ENCODE results near the gene MOV10L1. TPM values are rescaled to one million over a fixed set of nuclear protein-coding genes. Genes with fewer than 3 reads are reported as not detected.
A peak's percentile ranks its signal among the peaks of the same experiment; 100 is the strongest.

Gene MOV10L1
- total and polyA plus RNA-seq, 2 donors (not counting 3 experiments of a cell fraction or from before 2014, with no cell fraction given) = 27.6 to 37.6 TPM

GRCh38 chr22:50207383-50208140 is 117.8 kb downstream of the MOV10L1 start:
- peak; percentile 75 for FAIRE-seq
- Histone ChIP-seq H4K20me1 (replicated peaks; ENCODE audit: control insufficient read depth, extremely low read depth, insufficient read depth, low read length) (no peaks in the 10 kb centered on the region), H3K4me3 (replicated peaks in 1 of 3; ENCODE audit: insufficient read depth in 1 of 3, low read depth in 1 of 3, low read length in 3 of 3) (no peak overlapping the region), H3K4me1 (ENCODE audit: control insufficient read depth, extremely low read depth, insufficient read depth, low read length) (peaks cover 13% of the 10 kb centered on the region), H3K79me2 (ENCODE audit: control insufficient read depth, insufficient read depth, low read length) (peaks cover 15% of the 10 kb centered on the region), H3K9me3 (replicated peaks; ENCODE audit: control insufficient read depth, insufficient read depth, low read length) (no peaks in the 10 kb centered on the region), H3K9ac (replicated peaks; ENCODE audit: extremely low read depth, insufficient read depth, low read length) (no peak overlapping the region), H3K27me3 (ENCODE audit: control insufficient read depth in 2 of 2, insufficient read depth in 2 of 2, low read length in 2 of 2) (no peaks in the 10 kb centered on the region), H3K36me3 (ENCODE audit: control insufficient read depth in 2 of 2, extremely low read depth in 1 of 2, insufficient read depth in 2 of 2, low read length in 2 of 2) (peaks cover 4 to 16% of the 10 kb centered on the region in 2 experiments), H3K9me1 (replicated peaks; ENCODE audit: control insufficient read depth, extremely low read depth, insufficient read depth, low read length) (no peaks in the 10 kb centered on the region), H3K27ac (ENCODE audit: insufficient read depth, low read depth, low read length) (no peak overlapping the region), H3K4me2 (ENCODE audit: insufficient read depth, low read length) (no peak overlapping the region), H2AFZ (ENCODE audit: low read depth, low read length) (no peak overlapping the region)
- dilution Hi-C loops (cut with MboI; ENCODE audit: extremely low pct_ligation_motif_present, low sequenced_read_pairs) = no loop called here
- no peak for TF ChIP-seq GATA2 (IDR thresholded peaks at IDR 0.05; ENCODE audit: insufficient read depth, insufficient read length, low read depth, low read length)
- TF ChIP-seq CTCF (IDR thresholded peaks at IDR 0.05; ENCODE audit: extremely low read depth in 1 of 2, insufficient read depth in 1 of 2, low read depth in 1 of 2, low read length in 2 of 2) = no peak
- no peak for TF ChIP-seq POLR2A (IDR thresholded peaks at IDR 0.05; ENCODE audit: low read depth, low read length)
- TF ChIP-seq POLR2AphosphoS5 (IDR thresholded peaks at IDR 0.05; ENCODE audit: insufficient read depth, low read depth, low read length) = no peak
- TF ChIP-seq EZH2 (IDR thresholded peaks at IDR 0.05; ENCODE audit: borderline replicate concordance, low read depth, low read length, severe bottlenecking) = no peak
- TF ChIP-seq MAX (IDR thresholded peaks at IDR 0.05; ENCODE audit: insufficient read depth, insufficient read length) = no peak
- no peak for TF ChIP-seq FOS (IDR thresholded peaks at IDR 0.05; ENCODE audit: borderline replicate concordance, insufficient read depth, low read length)
- no peak for TF ChIP-seq JUN (IDR thresholded peaks at IDR 0.05; ENCODE audit: borderline replicate concordance, insufficient read depth, insufficient read length, low read depth)
- TF ChIP-seq MYC (IDR thresholded peaks at IDR 0.05; ENCODE audit: low read depth, low read length) = no peak
- no TSS peak for BruUV-seq (replicated peaks)
- CTCF ChIA-PET = interaction anchor here (0.9 to 1.8 kb wide), 6 partner anchors 8 to 240 kb away, joined by 3 to 6 read pairs (median 4); no protein-coding TSS in a partner anchor
- intact Hi-C loops (cut with micrococcal nuclease) = loop anchor here (1.0 to 10.0 kb wide), 2 partner anchors 177 to 233 kb away; no protein-coding TSS in a partner anchor
- POLR2A ChIA-PET = no interaction called here
- peak; percentile 48 for DNase-seq (ENCODE audit: low read depth, low spot score)

All from endothelial cell of umbilical vein (primary cell).